MM.1S (cell line): ENCODE data around the gene CNKSR3.

Source experiments
- CTCF ChIP-seq: fragments of 300-600 bp; sonication (generic); IDR thresholded peaks from 2 replicates; pipeline ENCODE4 v1.5.1; 2016; ENCODE audit warnings: antibody characterized with exemption, low read length, mixed read lengths
- EZH2 ChIP-seq: fragments of 300-600 bp; sonication (generic); optimal IDR thresholded peaks from 2 replicates; pipeline ENCODE3; 2017; ENCODE audit warnings: low read depth, mild to moderate bottlenecking, antibody characterized with exemption, low read length, mixed read lengths
- EZH2phosphoT487 ChIP-seq: fragments of 300-600 bp; sonication (generic); IDR thresholded peaks from 2 replicates; pipeline ENCODE4 v1.6.1; 2018; ENCODE audit warnings: antibody characterized with exemption, low read length

GRCh38 chr6:154341871-154342270 lies 168.6 kb downstream of the CNKSR3 start:
- TF ChIP-seq CTCF (no peak), EZH2phosphoT487 (no peak), EZH2 (no peak)
